GM21390 (cell line): ENCODE results near the gene CLTRN.
"Not testable (repeated sequence)": the region's sequence is repeated elsewhere in the genome, so short reads cannot be mapped to it uniquely, and the experiment has no call there.

Experiments used
- ATAC-seq: cut with Tn5 transposase; IDR thresholded peaks from one replicate; pipeline ENCODE4 v1.9.1; 2021; ENCODE audit not compliant: unreplicated experiment

CLTRN gene

DNA sequence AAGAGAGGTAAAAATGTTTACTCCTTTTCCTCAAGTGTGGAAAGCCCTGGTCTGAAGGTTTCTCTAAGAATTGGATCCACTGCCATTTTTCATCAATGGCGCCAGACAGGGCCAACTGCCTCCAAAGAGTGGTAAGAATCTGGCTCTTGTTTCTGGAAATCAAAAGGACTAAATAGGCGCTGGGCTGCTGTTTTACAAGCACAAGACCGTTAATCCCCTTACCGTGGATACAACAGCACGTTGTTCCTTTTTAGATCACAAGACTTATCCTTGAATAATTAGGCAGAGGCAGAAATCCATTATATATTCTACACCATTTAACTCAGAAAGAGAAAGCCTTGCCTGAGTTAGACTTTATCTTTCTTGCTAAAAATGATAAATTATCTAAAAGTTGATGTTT is 10.6 kb downstream of the CLTRN start:
- no peak for ATAC-seq

DNA sequence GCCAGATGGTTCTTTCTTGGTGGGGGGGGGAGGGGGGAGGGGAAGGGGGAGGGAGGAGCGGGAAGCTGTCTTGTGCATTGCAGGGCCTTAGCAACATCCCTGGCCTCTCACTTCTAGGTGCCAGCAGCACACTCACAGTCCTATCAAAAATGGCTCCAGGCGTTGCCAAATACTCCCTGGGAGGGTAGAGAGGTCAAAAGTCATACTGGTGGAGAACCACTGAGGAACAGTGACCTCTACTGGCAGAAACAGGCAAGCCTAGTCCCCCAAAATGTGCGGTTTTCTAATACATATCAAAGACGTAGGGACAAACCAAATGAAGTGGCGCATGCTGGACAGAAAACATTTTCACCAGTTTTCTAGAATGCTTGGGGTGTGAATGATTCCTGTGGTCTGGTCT is 17.1 kb downstream of the CLTRN start:
- not testable (repeated sequence) for ATAC-seq

DNA sequence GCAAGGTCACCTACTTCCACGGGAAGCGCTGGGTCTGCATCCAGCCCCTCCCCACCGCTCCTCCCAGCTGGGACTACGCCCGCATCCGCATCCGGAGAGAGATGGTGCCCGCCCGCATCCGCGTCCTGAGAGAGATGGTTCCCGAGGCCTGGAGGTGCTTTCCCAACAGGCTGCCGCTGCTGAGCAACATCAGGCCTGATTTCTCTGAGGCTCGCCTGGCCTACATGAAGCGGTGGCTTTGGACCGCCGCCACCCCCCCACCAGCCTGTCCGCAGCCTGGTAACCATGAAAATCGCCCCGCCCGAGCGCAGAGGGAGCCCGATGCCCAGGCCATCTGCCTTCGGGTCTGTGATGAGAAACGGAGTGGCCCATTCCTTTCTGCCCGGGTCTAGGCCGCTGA is 18.1 kb downstream of the CLTRN start:
- ATAC-seq = no peak

DNA sequence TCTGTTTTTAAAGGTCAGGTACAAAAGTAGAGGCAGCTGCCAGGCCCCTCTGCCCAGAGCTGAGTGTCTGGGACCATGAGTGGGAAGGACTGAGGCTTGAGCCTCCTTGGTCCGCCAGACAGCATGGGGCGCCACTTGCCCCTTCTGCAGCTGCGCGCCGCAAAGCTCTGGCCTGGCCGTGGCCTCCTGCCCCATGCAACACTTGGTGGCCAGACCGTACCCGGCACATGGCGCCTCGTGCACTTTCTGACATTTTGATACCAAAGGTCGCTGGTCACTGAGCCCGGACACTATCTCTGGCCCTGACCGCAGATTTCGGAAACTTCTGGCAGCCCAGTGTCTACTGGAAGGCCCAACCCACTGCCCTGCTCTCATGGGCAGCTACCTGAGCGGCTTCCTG is 18.6 kb downstream of the CLTRN start:
- no peak for ATAC-seq

DNA sequence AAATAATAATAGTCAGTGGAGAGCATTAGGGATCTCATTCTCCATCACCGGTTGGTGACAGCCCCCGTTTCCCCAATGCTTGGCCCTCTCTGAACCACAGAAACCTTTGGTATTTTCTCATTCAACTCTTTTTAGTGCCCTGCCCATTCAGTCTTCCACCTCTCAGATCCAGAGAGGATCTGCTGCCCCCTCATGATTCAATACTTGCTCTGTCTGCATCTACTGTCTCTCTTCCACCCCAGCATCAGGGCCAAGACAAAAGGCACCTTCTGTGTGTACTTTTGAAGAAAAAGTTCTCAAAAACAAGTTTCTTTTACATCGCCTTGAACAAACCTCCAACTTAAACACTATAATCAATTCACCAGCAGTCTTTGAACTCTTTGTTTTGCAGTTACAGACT is 19.3 kb downstream of the CLTRN start:
- no peak for ATAC-seq

DNA sequence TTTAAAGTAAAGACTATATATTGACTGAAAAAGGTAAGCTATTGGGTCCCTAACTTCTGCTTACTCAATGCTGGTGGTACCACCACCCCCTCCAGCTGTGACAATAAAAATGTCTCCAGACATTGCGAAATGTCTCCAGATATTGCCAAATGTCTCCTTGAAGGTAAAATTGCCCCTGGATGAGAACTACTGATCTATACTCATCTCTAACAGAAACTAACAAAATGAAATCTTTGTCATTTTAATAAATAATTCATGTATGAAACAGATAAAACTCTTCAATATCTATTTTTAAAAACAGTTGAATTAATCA is 20.1 kb downstream of the CLTRN start:
- no peak for ATAC-seq

DNA sequence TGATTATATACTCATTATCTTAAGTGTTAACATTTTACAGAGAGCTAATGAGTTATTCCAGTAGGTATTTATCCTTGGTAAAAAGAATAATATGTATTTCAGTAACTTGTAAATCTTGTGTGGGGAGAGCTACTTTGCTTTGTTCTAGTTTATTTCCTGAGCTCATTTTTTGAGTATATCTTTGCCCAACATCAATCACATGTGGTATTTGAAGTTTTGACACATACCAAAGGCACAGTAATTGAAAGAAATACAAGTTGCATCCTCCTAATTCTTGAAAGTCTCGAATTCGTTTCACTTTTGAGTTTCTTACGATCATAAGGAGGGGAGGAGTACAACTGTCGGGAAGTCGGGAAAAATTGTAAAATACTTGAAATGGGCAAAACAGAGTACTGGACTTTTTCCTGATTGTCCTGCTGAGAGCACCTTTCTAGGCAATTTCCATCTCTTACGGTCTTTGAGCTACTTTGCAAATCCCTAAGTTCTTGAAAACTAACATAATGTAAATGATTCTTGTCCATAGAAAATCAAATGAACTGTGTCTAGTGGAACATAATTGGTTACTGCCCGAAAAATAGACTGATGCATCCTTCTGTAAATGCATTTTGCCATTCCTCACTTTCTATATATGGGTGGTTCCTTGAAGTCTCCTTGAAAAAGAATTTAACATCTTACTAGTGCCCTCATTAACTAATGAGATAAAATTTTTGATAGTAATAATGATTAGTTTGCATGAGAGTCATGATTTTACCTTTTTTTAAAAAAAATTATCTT is 20.6 kb downstream of the CLTRN start:
- no peak for ATAC-seq

DNA sequence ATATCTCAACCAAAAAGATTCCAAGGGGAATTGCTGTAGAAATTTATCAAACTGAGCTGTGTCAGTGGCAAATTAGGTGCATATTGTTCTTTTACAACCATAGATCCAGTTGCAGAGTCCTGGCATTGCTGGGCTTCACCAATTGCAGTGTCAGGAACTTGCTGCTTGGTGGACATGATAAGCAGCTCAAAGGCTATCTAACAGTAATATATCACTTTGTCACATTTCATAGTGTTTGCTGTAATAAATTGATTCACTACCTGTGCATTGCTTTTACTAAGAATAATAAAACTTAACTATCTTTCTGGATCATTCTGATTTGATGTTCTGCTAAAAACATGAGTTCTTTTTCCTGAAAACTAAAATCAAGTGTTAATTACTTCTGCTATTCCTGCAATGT is 33.0 kb downstream of the CLTRN start:
- ATAC-seq = no peak

DNA sequence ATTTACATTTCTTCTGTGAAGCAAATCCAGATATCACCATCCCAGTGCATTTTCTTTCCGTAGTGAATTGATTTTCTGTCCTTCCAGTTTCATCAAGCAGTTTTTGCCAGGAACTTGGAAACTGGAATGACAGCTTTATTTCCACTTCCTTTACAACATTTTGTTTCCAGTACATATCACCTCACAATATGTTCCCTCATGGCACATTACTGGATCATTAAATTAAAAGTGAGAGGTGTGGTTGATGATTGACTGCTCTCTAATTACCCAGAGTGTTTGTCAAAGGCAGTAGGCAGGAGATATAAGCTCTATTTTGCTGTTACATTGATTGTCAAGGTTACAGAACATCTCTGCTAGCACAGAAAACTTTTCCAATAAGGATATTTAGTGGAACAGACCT is 41.6 kb downstream of the CLTRN start:
- ATAC-seq = no peak

DNA sequence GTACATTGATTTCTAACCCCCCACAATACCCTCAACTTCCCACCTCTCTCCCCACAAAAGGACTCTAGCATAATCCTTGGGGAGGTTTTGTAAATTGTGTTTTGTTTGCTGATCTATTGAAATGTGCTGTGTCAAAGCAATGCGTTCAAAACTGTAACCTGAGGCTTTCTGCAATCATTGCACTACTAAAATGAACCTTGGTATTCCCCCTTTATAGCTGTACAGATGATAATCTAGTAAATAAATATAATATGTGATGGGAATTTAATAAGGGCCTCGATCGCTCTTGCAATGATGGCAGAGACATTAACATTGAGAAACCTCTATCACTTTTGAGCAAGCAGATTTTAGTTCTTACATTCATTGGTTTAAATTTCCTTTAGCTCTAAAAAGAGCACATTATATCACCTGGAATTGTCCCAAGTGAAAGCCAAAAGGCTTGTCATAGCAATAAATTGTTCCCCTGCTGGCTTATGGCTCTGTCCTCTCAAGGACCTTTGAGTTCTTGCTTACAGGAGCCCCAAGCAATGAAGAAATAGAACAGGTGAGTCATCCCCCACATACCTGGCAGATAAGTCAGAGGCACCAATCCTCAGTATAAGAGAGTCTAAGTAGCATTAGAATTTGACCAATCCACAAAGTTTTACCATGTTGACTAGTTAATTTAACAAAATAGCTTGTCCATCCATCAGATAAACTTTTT is 45.4 kb downstream of the CLTRN start:
- ATAC-seq = no peak

DNA sequence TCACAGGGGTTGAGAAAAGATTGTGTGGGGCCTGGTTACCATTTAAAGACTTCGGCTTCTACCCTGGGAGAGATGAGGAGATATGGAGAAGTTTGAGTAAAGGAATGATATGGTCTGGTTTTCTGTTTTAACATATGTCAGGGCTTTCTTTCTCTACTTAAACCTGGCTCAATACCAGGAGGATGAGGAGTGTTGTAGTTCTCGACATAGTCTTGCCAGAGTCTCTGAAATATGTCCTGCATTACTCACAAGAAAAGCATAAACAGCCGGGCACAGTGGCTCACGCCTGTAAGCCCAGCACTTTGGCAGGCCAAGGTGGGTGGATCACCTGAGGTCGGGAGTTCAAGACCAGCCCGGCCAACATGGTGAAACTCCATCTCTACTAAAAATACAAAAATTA is 47.5 kb downstream of the CLTRN start:
- ATAC-seq = no peak

DNA sequence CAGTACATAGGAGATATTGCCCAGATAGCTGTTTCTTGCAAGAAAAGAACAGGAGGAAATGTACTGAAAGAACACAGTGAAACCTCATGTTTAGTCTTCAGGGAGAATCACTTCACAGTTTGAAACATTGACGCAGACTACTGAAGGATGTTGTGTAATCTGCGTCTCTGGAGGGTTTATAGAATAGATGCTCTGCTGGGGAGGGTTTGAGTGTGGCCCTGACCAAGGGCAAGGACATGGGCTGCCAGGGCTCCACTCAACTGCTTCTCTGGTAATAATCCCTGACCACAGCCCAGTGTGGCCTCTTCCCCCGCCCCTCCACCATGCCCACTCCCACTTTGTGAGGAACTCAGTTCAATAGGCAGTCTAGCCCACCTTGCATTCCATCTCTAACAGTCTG is 48.1 kb downstream of the CLTRN start:
- no peak for ATAC-seq

DNA sequence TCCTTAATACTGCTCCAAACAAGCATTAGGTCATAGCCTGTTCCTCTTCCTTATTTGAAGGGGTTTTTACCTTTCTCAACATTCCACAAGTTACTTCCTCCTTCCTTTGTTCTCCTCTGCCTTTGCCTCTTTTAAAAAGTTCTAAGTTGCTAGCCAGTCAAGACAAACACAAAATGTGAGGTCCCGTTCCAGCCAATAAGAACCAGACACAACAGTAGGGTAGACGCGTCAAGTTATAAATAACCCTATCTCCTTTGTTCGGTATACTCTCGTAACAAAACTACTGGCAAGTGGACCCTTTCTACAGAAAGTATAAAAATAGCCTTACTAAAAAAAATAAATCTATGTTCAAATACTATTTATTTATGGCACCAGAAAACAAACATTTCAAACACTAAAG is 57.5 kb downstream of the CLTRN start:
- ATAC-seq = no peak

DNA sequence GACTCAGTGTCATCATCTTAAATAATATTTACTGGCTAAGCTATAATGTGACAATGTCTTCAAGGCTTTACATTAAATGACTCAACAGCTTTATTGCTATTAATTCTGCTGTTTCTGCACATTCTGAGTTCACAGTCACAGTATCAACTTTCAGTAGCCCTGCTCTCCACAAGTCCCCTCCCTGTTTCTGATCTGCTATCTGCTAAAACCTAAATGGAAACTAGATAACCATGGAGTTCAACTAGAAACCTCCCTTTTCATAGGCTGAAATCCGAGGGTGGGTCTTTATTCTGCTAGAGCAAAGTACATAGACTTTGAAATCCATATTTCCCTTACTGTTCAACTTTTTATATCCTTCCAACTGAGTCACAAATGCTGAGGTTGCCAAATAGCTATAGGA is 58.5 kb downstream of the CLTRN start:
- ATAC-seq = no peak

DNA sequence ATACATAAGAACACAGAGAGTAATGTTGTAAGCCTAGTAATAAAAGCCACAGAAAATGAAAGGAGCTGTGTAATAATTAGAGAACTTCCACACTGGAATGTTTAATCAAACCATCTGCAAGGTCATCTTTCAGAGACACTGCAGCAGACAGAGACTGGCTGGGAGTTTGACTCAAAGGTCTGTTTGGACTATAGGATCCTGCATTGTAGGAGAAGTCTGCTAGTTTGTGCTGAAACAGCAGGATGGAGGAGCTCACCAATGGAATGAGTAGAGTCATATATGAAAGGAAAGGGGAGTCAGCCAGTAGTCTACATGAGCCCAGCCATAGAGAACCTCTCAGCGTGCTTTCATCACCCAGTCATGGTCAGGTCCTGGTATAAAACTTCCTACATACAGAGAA is 59.4 kb downstream of the CLTRN start:
- no peak for ATAC-seq

DNA sequence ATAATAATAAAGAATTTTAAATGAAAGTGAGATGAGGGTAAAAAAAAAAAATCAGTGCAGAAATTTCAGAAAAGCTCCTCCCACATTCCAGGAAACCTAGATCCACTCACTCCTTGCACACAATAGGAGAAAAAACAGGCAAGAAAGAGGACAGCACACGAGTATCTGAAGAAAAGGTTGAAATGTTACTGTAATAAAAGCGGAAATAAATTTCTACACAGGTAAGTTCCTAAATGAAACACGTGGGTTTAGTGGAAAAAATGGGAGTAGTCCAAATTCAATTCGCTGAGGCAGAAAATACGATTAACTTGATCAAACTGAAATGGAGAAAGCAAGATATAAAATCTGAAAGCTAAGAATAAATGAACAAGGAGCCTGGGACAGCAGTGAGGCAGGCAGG is 61.8 kb downstream of the CLTRN start:
- ATAC-seq = no peak

DNA sequence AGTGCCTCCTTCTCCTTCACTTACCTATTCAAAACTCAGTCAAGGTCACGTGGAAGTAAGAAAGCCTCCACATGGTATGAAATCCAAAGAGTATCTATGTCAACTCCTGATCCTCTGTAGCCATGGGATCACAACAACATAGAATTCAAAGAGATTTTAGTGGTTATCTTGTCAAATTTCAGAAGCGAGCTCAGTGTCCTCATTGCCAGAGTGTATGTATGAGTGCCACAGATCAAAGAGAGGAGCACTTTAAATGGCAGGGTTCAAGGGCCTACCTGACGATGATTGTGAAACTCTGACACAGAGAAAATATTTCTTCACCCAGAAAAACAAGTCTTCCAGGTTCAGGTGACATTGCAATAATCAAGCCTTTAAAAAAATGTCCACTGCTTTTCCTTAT is 62.7 kb downstream of the CLTRN start:
- ATAC-seq = no peak

DNA sequence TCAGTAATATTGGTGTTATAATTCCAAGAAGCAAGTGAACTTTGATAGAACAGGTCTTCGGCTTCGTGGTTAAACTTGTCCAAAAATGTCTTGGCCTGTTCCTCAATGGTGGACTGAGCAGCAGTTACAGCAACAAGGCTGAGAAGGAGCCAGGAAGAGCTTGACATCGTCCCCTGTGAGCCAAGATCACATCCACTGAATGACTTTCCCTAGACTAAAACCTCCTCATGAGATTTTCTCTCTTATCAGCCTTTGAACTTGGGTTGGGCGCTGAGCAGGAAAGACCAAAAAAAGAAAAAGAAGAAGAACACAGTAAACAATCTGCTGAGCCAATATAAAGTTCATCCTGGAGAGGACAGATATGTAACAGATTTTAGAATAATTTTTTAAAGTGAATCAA is 63.9 kb downstream of the CLTRN start, which contains the start of gene ACE2:
TSS of gene ACE2 (minus strand) at position 216 of the 400 bp plus-strand sequence. CDS start at position 167, 49 bp downstream.
- no peak for ATAC-seq

DNA sequence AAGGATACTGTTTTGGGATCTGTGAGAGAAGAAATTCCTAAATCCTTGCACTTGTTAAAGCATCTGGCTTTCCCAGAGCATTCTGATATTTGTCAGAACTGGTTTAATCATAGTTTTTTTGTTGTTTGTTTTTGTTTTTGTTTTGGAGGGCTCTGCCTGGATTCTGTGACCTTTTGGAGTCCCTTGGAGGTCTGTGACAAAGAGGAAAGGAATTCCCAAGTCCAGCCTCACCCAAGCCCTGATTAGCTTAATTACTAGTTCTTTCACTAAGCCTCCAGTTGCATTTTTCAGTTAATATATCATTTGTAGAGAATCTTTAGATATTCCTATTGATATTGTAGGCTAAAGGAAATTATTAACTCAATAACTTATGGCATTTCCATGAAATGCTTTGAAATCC is 64.6 kb downstream of the CLTRN start:
- no peak for ATAC-seq

DNA sequence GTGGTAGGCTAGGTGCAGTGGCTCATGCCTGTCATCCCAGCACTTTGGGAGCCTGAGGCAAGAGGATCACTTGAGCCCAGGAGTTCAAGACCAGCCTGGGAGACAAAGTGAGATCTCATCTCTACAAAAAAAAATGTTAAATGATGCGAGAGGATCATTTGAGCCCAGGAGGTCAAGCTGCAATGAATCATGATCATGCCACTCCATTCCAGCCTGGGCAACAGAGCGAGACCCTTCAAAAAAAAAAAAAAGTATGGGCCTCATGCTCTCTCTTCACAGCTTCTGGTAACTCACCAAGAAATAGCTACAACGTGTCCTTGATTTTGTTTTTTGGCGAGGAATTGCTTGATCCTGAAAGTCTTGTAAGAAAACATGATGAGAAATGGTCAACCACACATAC is 65.1 kb downstream of the CLTRN start:
- ATAC-seq = no peak

DNA sequence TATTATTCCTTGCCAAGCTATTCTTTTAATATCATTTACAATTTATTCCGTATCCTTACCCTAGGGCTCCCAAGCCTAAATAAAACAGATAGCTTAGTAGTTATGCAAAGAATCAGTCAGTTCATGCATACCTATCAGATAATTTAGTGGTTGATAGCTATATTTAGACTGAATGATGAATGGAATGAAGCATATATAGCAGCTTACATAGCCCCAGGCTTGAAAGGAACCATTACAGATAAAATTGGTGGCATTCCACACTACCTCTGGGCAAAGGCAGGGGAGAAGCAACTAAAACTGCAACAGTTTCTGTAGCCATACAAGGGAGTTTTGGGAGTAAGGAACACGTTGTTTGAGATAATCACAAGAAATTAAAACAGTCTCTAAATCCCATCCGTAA is 66.6 kb downstream of the CLTRN start:
- no peak for ATAC-seq

DNA sequence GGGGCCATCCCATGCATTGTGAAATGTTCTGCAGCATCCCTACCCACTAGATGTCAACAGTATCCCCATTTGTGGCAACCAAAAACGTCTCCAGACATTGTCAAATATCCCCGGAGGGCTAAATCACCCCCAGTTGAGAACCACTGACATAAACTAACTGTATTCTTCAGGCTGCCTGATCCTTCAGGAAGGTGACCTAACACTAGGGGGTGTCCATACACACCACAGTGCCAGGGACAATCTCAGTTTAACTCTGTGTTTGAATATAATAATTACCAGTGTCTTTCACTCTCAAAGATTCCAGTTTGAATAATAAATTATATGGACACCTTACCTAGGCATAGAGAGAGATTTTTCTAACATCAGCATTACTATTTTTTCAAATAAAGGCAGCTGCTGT is 70.2 kb downstream of the CLTRN start:
- no peak for ATAC-seq
